HEK293 (cell line): Measurements from ENCODE around the gene VPS29.

Source experiments
- CTCF ChIA-PET: fragments of 350-600 bp; formaldehyde crosslinking; extraction: SDS; loops from one replicate; lab custom pipeline; 2021; ENCODE audit warnings: antibody characterized with exemption; lab: Yijun Ruan, JAX
- POLR2A ChIA-PET: fragments of 300-600 bp; formaldehyde crosslinking; extraction: SDS; loops from one replicate; lab custom pipeline; 2020; ENCODE audit warnings: antibody characterized with exemption, inconsistent platforms; lab: Yijun Ruan, JAX
- H3K27ac ChIP-seq: fragments of 200-500 bp; sonication (Bioruptor generic); 2 replicates; pipeline ENCODE4 v1.5.1; 2014; ENCODE audit warnings: low read depth, low read length, control low read depth, inconsistent platforms; ENCODE audit errors: extremely low read depth
- H3K36me3 ChIP-seq, 2 experiments: fragments of 200-500 bp in 1 of 2; sonication (Bioruptor generic) in 1 of 2; 1 replicate in 1 of 2; 2 replicates in 1 of 2; pipeline ENCODE4 v1.5.1; 2014 to 2017; ENCODE audit warnings: inconsistent platforms in 2 of 2, low read length in 2 of 2; ENCODE audit not compliant: control insufficient read depth in 2 of 2, insufficient read depth in 1 of 2
- H3K4me1 ChIP-seq: fragments of 200-500 bp; sonication (Bioruptor generic); 2 replicates; pipeline ENCODE4 v1.5.1; 2014; ENCODE audit warnings: mild to moderate bottlenecking, low read length, inconsistent platforms; ENCODE audit not compliant: control insufficient read depth, insufficient read depth
- H3K4me3 ChIP-seq: 2 replicates; pipeline ENCODE4 v1.5.1; 2011; ENCODE audit warnings: low read depth, mild to moderate bottlenecking, control low read depth, low read length, moderate library complexity
- H3K9me3 ChIP-seq: fragments of 200-500 bp; sonication (Bioruptor generic); 2 replicates; pipeline ENCODE4 v1.5.1; 2014; ENCODE audit warnings: low read depth, low read length, inconsistent platforms; ENCODE audit not compliant: control insufficient read depth, insufficient read depth
- AEBP2 ChIP-seq: fragments of 450-650 bp; formaldehyde crosslinking; IDR thresholded peaks from 2 replicates; pipeline ENCODE4 v1.5.1; 2016; ENCODE audit warnings: missing biosample characterization, missing genetic modification characterization, borderline replicate concordance
- CTCF ChIP-seq: fragments of 450-650 bp; formaldehyde crosslinking; IDR thresholded peaks from 2 replicates; pipeline ENCODE4 v1.5.1; 2016; ENCODE audit warnings: missing biosample characterization, missing genetic modification characterization
- FEZF1 ChIP-seq: fragments of 450-650 bp; formaldehyde crosslinking; IDR thresholded peaks from 2 replicates; pipeline ENCODE4 v1.5.1; 2016; ENCODE audit warnings: missing biosample characterization, missing genetic modification characterization
- GLI2 ChIP-seq: fragments of 450-650 bp; formaldehyde crosslinking; IDR thresholded peaks from 2 replicates; pipeline ENCODE4; 2017; ENCODE audit warnings: missing biosample characterization, missing genetic modification characterization, low read depth, borderline replicate concordance
- PRDM10 ChIP-seq: fragments of 450-650 bp; formaldehyde crosslinking; IDR thresholded peaks from 2 replicates; pipeline ENCODE4 v1.5.1; 2016; ENCODE audit warnings: missing biosample characterization, missing genetic modification characterization
- PRDM6 ChIP-seq: fragments of 450-650 bp; formaldehyde crosslinking; IDR thresholded peaks from 2 replicates; pipeline ENCODE4 v1.5.1; 2017; ENCODE audit warnings: missing biosample characterization, missing genetic modification characterization
- SP2 ChIP-seq: fragments of 450-650 bp; formaldehyde crosslinking; IDR thresholded peaks from 2 replicates; pipeline ENCODE4 v1.5.1; 2016; ENCODE audit warnings: missing biosample characterization, missing genetic modification characterization
- SP3 ChIP-seq: fragments of 450-650 bp; formaldehyde crosslinking; IDR thresholded peaks from 2 replicates; pipeline ENCODE4 v1.5.1; 2016; ENCODE audit warnings: missing biosample characterization, missing genetic modification characterization
- ZEB2 ChIP-seq: fragments of 450-650 bp; formaldehyde crosslinking; IDR thresholded peaks from 2 replicates; pipeline ENCODE4 v1.5.1; 2016; ENCODE audit warnings: missing biosample characterization, missing genetic modification characterization
- ZFP3 ChIP-seq: fragments of 450-650 bp; formaldehyde crosslinking; IDR thresholded peaks from 2 replicates; pipeline ENCODE4 v1.5.1; 2016; ENCODE audit warnings: low read depth, missing biosample characterization, missing genetic modification characterization
- ZFP69B ChIP-seq: fragments of 450-650 bp; formaldehyde crosslinking; IDR thresholded peaks from 2 replicates; pipeline ENCODE4 v1.5.1; 2016; ENCODE audit warnings: missing biosample characterization, missing genetic modification characterization
- ZNF121 ChIP-seq: fragments of 450-650 bp; formaldehyde crosslinking; IDR thresholded peaks from 2 replicates; pipeline ENCODE4 v1.5.1; 2016; ENCODE audit warnings: missing biosample characterization, missing genetic modification characterization
- ZNF138 ChIP-seq: fragments of 450-650 bp; formaldehyde crosslinking; IDR thresholded peaks from 2 replicates; pipeline ENCODE4 v1.5.1; 2016; ENCODE audit warnings: missing biosample characterization, missing genetic modification characterization, borderline replicate concordance
- ZNF341 ChIP-seq: fragments of 450-650 bp; formaldehyde crosslinking; IDR thresholded peaks from 2 replicates; pipeline ENCODE4; 2016; ENCODE audit warnings: low read depth, missing biosample characterization, missing genetic modification characterization
- ZNF514 ChIP-seq: fragments of 450-650 bp; formaldehyde crosslinking; IDR thresholded peaks from 2 replicates; pipeline ENCODE4 v1.5.1; 2016; ENCODE audit warnings: missing biosample characterization, missing genetic modification characterization
- ZNF560 ChIP-seq: fragments of 450-650 bp; formaldehyde crosslinking; IDR thresholded peaks from 2 replicates; pipeline ENCODE4 v1.5.1; 2017; ENCODE audit warnings: missing biosample characterization, missing genetic modification characterization, borderline replicate concordance
- ZNF629 ChIP-seq: fragments of 450-650 bp; formaldehyde crosslinking; IDR thresholded peaks from 2 replicates; pipeline ENCODE4 v1.5.1; 2017; ENCODE audit warnings: missing biosample characterization, missing genetic modification characterization
- ZNF660 ChIP-seq: fragments of 450-650 bp; IDR thresholded peaks from 2 replicates; pipeline ENCODE4 v1.5.1; 2018; ENCODE audit warnings: missing biosample characterization, mild to moderate bottlenecking, missing genetic modification characterization
- ZSCAN16 ChIP-seq: fragments of 450-650 bp; formaldehyde crosslinking; IDR thresholded peaks from 2 replicates; pipeline ENCODE4 v1.5.1; 2016; ENCODE audit warnings: missing biosample characterization, missing genetic modification characterization

The VPS29 gene

GRCh38 chr12:110505332-110505731, 3.4 kb upstream of the VPS29 start:
- ChIA-PET CTCF (interaction anchor here (0.8 kb wide), 1 partner anchor 97 kb away, joined by 4 read pairs; no protein-coding TSS in a partner anchor), POLR2A (interaction anchor here (1.2 kb wide), 1 partner anchor 37 kb away, joined by 3 read pairs; the partner anchor contains the start of genes FAM216A and GPN3)
- no peak overlapping the region for H3K27ac ChIP-seq

GRCh38 chr12:110503432-110503831, 1.5 kb upstream of the VPS29 start:
- peaks cover 12% of the 10 kb centered on the region for H3K4me1 ChIP-seq
- no peak overlapping the region for H3K4me3 ChIP-seq
- TF ChIP-seq ZNF514 (tag by site-specific recombination) (no peak), PRDM6 (0 out of 2 replicates have a peak, but pooled peaks have one; percentile 7)
- POLR2A ChIA-PET = no interaction called here
- CTCF ChIA-PET = interaction anchor here (0.6 to 1.3 kb wide), 5 partner anchors 27 to 99 kb away, joined by 3 to 8 read pairs (median 4); partner anchors contain the start of gene ARPC3
- no peaks in the 10 kb centered on the region for H3K9me3 ChIP-seq
- H3K27ac ChIP-seq = no peak overlapping the region
- H3K36me3 ChIP-seq = peaks cover 0 to 8% of the 10 kb centered on the region in 2 experiments; a peak in 1 of 3 replicates

More at GRCh38 chr12:110505332-110505731, 3.4 kb upstream of the VPS29 start:
- peak; percentile 69 for TF ChIP-seq ZNF121 (tag by site-specific recombination)
- TF ChIP-seq GLI2 (tag by site-specific recombination) = no peak
- Histone ChIP-seq H3K4me3 (no peak overlapping the region), H3K9me3 (no peaks in the 10 kb centered on the region), H3K36me3 (no peaks in the 10 kb centered on the region), H3K4me1 (peaks cover 6% of the 10 kb centered on the region)

GRCh38 chr12:110501399-110501751, 536 bp downstream of the VPS29 start:
- H3K9me3 ChIP-seq = no peaks in the 10 kb centered on the region
- peak overlapping the region; percentile 89 for H3K27ac ChIP-seq
- CTCF ChIA-PET = interaction anchor here (0.9 to 1.2 kb wide), 2 partner anchors 91 to 110 kb away, joined by 4 to 5 read pairs; no protein-coding TSS in a partner anchor
- peaks cover 8 to 10% of the 10 kb centered on the region in 2 experiments for H3K36me3 ChIP-seq
- peak overlapping the region; percentile 90 for H3K4me3 ChIP-seq
- peaks cover 9% of the 10 kb centered on the region for H3K4me1 ChIP-seq
- POLR2A ChIA-PET = interaction anchor here (1.7 to 3.3 kb wide), 2 partner anchors 32 to 51 kb away, joined by 7 to 44 read pairs; partner anchors contain the start of genes ARPC3, FAM216A and GPN3
- no peak for TF ChIP-seq ZFP69B (tag by site-specific recombination)
- no peak for TF ChIP-seq ZFP3 (tag by site-specific recombination)
- TF ChIP-seq ZNF341 (tag by site-specific recombination) = peak; percentile 60; the same call in 1 of the 2 replicates
- peak; percentile 69 for TF ChIP-seq SP2
- TF ChIP-seq PRDM6 = peak; percentile 45; the same call in 1 of the 2 replicates
- no peak for TF ChIP-seq AEBP2 (tag by site-specific recombination)
- TF ChIP-seq FEZF1 (tag by site-specific recombination) = peak; percentile 5; the same call in 1 of the 2 replicates
- 0 out of 2 replicates have a peak, but pooled peaks have one; percentile 27 for TF ChIP-seq ZNF660 (tag by site-specific recombination)
- TF ChIP-seq ZEB2 (tag by site-specific recombination) = peak; percentile 53; the same call in 1 of the 2 replicates
- TF ChIP-seq ZSCAN16 (tag by site-specific recombination) = no peak
- TF ChIP-seq CTCF = peak; percentile 53; the same call in 1 of the 2 replicates
- no peak for TF ChIP-seq ZNF138 (tag by site-specific recombination)
- TF ChIP-seq PRDM10 (tag by site-specific recombination) = peak; percentile 82
- TF ChIP-seq ZNF560 (tag by site-specific recombination) = no peak
- no peak for TF ChIP-seq ZNF629 (tag by site-specific recombination)
- no peak for TF ChIP-seq SP3 (tag by site-specific recombination)
